Measurements from ENCODE around the gene CORT. TPM values are rescaled to one million over a fixed set of nuclear protein-coding genes. Genes with fewer than 3 reads are reported as not detected.

CORT gene
- polyA plus RNA-seq, 1 donor from 2014 or later, result 0.81 TPM

- H3K9ac ChIP-seq (ENCODE audit: low read length), result peak within 1 kb of the TSS; percentile 91
- H3K27ac ChIP-seq (ENCODE audit: low read length), result peak within 1 kb of the TSS; percentile 86
- H2AFZ ChIP-seq (ENCODE audit: low read depth, low read length), result peak within 1 kb of the TSS; percentile 97
- no peaks in the 10 kb centered on the region for H3K9me2 ChIP-seq (ENCODE audit: insufficient read depth, low read length)
- H3K36me3 ChIP-seq (ENCODE audit: insufficient read depth, low read length), result no peaks in the 10 kb centered on the region
- no peaks in the 10 kb centered on the region for H4K20me1 ChIP-seq (ENCODE audit: insufficient read depth)
- H3K27me3 ChIP-seq (ENCODE audit: insufficient read depth, low read depth, low read length), result no peaks in the 10 kb centered on the region
- no peaks in the 10 kb centered on the region for H3K9me3 ChIP-seq (ENCODE audit: low read length)
- H3K4me2 ChIP-seq (ENCODE audit: low read length), result peak within 1 kb of the TSS; percentile 67
- peak within 1 kb of the TSS; percentile 98 for H3K4me3 ChIP-seq (ENCODE audit: low read length)
- peaks cover 5% of the 10 kb centered on the region for H3K79me2 ChIP-seq (replicated peaks; ENCODE audit: insufficient read depth, low read length)
- H3F3A ChIP-seq (ENCODE audit: insufficient read depth, low read length, poor library complexity, severe bottlenecking), result no peaks in the 10 kb centered on the region
- TF ChIP-seq EZH2 (IDR thresholded peaks at IDR 0.05; ENCODE audit: borderline replicate concordance, insufficient read depth, low read length, poor library complexity, severe bottlenecking) (no peak), CTCF (IDR thresholded peaks at IDR 0.05; ENCODE audit: poor library complexity, severe bottlenecking) (peak; percentile 99), REST (IDR thresholded peaks at IDR 0.05; ENCODE audit: borderline replicate concordance) (no peak), TAF1 (IDR thresholded peaks at IDR 0.05; ENCODE audit: low read depth) (no peak), SMC3 (conservative IDR thresholded peaks at IDR 0.05; ENCODE audit: poor library complexity) (peak; percentile 92), MXI1 (conservative IDR thresholded peaks at IDR 0.05; ENCODE audit: poor library complexity, severe bottlenecking) (peak; percentile 98), EP300 (conservative IDR thresholded peaks at IDR 0.05; ENCODE audit: poor library complexity, severe bottlenecking) (peak; percentile 72), POLR2AphosphoS5 (IDR thresholded peaks at IDR 0.05) (peak; percentile 79), RAD21 (conservative IDR thresholded peaks at IDR 0.05) (peak; percentile 70)
Measured at GRCh38 chr1:10430216-10431069, 19.4 kb upstream of the CORT start, which contains the start of gene CENPS. Gene CENPS, plus strand, starts transcription at chr1:10430433. Its CDS starts 85 bp downstream, at chr1:10430518.

GRCh38 chr1:10431070-10431730 lies 18.6 kb upstream of the CORT start:
- TF ChIP-seq SMC3 (conservative IDR thresholded peaks at IDR 0.05; ENCODE audit: poor library complexity), result no peak
- Histone ChIP-seq H3K27ac (ENCODE audit: low read length) (peak overlapping the region; percentile 86), H2AFZ (ENCODE audit: low read depth, low read length) (peak overlapping the region; percentile 97), H3K9me2 (ENCODE audit: insufficient read depth, low read length) (no peaks in the 10 kb centered on the region), H3K4me2 (ENCODE audit: low read length) (peak overlapping the region; percentile 67), H3F3A (ENCODE audit: insufficient read depth, low read length, poor library complexity, severe bottlenecking) (no peaks in the 10 kb centered on the region), H3K4me3 (ENCODE audit: low read length) (peak overlapping the region; percentile 98), H3K9me3 (ENCODE audit: low read length) (no peaks in the 10 kb centered on the region), H4K20me1 (ENCODE audit: insufficient read depth) (no peaks in the 10 kb centered on the region), H3K9ac (ENCODE audit: low read length) (peak overlapping the region; percentile 91), H3K36me3 (ENCODE audit: insufficient read depth, low read length) (no peaks in the 10 kb centered on the region), H3K27me3 (ENCODE audit: insufficient read depth, low read depth, low read length) (no peaks in the 10 kb centered on the region), H3K79me2 (replicated peaks; ENCODE audit: insufficient read depth, low read length) (peaks cover 5% of the 10 kb centered on the region)

Measured in neural cell (in vitro differentiated cells).